DND-41 (cell line): ENCODE measurements around the gene ARL2.
A peak's percentile ranks its signal among the peaks of the same experiment; 100 is the strongest.

Experiments used
- ATAC-seq: fragments of 200-7000 bp; cut with Tn5 transposase; 3 replicates; pipeline ENCODE4 v1.9.1; 2021; ENCODE audit warnings: low read depth; ENCODE audit not compliant: insufficient read depth
- DNase-seq: peaks from one replicate; pipeline ENCODE4 v3.0.0-alpha.2; 2020
- H2AFZ ChIP-seq: 2 replicates; pipeline ENCODE4 v1.6.0; 2012; ENCODE audit warnings: low read depth, low read length
- H3K27ac ChIP-seq: 2 replicates; pipeline ENCODE4 v1.5.1; 2012; ENCODE audit warnings: low read length, inconsistent platforms
- H3K27me3 ChIP-seq: fragments of 200-600 bp; sonication (generic); 2 replicates; pipeline ENCODE4 v1.6.0; 2012; ENCODE audit warnings: low read length, mild to moderate bottlenecking, inconsistent platforms; ENCODE audit not compliant: insufficient read depth, poor library complexity
- H3K36me3 ChIP-seq: 2 replicates; pipeline ENCODE4 v1.5.1; 2012; ENCODE audit warnings: low read length, inconsistent platforms; ENCODE audit not compliant: insufficient read depth
- H3K4me1 ChIP-seq: 2 replicates; pipeline ENCODE4 v1.5.1; 2012; ENCODE audit warnings: mild to moderate bottlenecking, low read length; ENCODE audit not compliant: insufficient read depth
- H3K4me2 ChIP-seq: 2 replicates; pipeline ENCODE4 v1.6.0; 2012; ENCODE audit warnings: mild to moderate bottlenecking, moderate library complexity, low read length, inconsistent platforms; ENCODE audit not compliant: insufficient read depth
- H3K4me3 ChIP-seq, 2 experiments: fragments of 200-600 bp in 1 of 2; shearing (Covaris generic) in 1 of 2; 2 replicates each; pipeline ENCODE4 v1.5.1; 2012 to 2016; ENCODE audit warnings: inconsistent platforms in 2 of 2, low read length in 2 of 2, mild to moderate bottlenecking in 2 of 2, low read depth in 1 of 2, moderate library complexity in 1 of 2
- H3K79me2 ChIP-seq: 2 replicates; pipeline ENCODE4 v1.6.0; 2012; ENCODE audit warnings: low read length, inconsistent platforms; ENCODE audit not compliant: insufficient read depth
- H3K9ac ChIP-seq: 2 replicates; pipeline ENCODE4 v1.6.0; 2012; ENCODE audit warnings: low read depth, mild to moderate bottlenecking, inconsistent platforms, low read length, moderate library complexity
- H3K9me3 ChIP-seq: 2 replicates; pipeline ENCODE4 v1.5.1; 2012; ENCODE audit warnings: low read length, moderate library complexity, mild to moderate bottlenecking, inconsistent platforms; ENCODE audit not compliant: insufficient read depth, severe bottlenecking
- H4K20me1 ChIP-seq: 2 replicates; pipeline ENCODE4 v1.6.0; 2012; ENCODE audit warnings: low read length; ENCODE audit not compliant: insufficient read depth
- CTCF ChIP-seq: IDR thresholded peaks from 2 replicates; pipeline ENCODE4 v1.5.1; 2012; ENCODE audit warnings: borderline replicate concordance, low read length, moderate library complexity, mild to moderate bottlenecking; ENCODE audit not compliant: poor library complexity, severe bottlenecking; ENCODE audit errors: extremely low read depth
- EZH2 ChIP-seq: IDR thresholded peaks from 3 replicates; pipeline ENCODE4 v1.6.1; 2012; ENCODE audit warnings: borderline replicate concordance, low read depth, mild to moderate bottlenecking, moderate library complexity, low read length, inconsistent platforms; ENCODE audit not compliant: severe bottlenecking

The ARL2 gene

GRCh38 chr11:64996710-64997380, 17.1 kb upstream of the ARL2 start, which contains the start of gene BATF2:
Gene BATF2 (minus strand): TSS chr11:64996971. CDS start chr11:64996914, 57 bp downstream.
- no peak for TF ChIP-seq EZH2
- peak; percentile 32 for TF ChIP-seq CTCF
- Histone ChIP-seq H4K20me1 (no peaks in the 10 kb centered on the region), H3K4me3 (no peak within 1 kb of the TSS), H3K27me3 (no peaks in the 10 kb centered on the region), H3K9ac (no peak within 1 kb of the TSS), H3K36me3 (no peaks in the 10 kb centered on the region), H3K27ac (no peak within 1 kb of the TSS), H2AFZ (peak within 1 kb of the TSS; percentile 33; the same call in 1 of the 2 replicates), H3K79me2 (no peaks in the 10 kb centered on the region), H3K4me2 (no peak within 1 kb of the TSS), H3K9me3 (no peaks in the 10 kb centered on the region), H3K4me1 (peaks cover 30% of the 10 kb centered on the region)
- DNase-seq (peak; percentile 27), ATAC-seq (peak; percentile 23; the same call in 1 of the 3 replicates)

DNA sequence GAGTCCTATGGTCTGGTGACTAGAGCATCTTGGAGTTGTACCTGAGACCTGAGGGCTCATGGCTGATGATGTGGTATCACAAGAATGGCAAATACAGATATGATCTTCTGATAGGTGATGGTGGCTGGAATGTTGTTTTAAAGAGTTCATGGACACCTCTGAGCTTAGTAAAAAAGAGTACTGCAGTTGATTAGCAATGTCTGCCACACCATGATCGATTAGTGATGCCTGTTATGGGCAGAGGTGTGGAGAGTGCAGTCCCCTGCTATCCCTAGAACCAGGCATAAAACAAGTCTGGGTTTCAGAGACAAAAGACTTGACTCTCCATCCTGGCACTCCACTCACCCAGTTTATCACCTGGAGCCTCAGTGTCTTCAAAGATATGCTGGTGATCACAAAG, 15.8 kb upstream of the ARL2 start:
- DNase-seq = peak; percentile 37
- Histone ChIP-seq H3K27ac (peak overlapping the region; percentile 69), H3K36me3 (no peaks in the 10 kb centered on the region), H3K79me2 (no peaks in the 10 kb centered on the region), H3K4me3 (no peak overlapping the region), H2AFZ (no peak overlapping the region), H4K20me1 (no peaks in the 10 kb centered on the region), H3K27me3 (no peaks in the 10 kb centered on the region), H3K9me3 (no peaks in the 10 kb centered on the region), H3K4me2 (no peak overlapping the region), H3K9ac (no peak overlapping the region), H3K4me1 (peaks cover 30% of the 10 kb centered on the region)
- ATAC-seq = peak; percentile 43
- no peak for TF ChIP-seq CTCF
- TF ChIP-seq EZH2 = no peak

DNA sequence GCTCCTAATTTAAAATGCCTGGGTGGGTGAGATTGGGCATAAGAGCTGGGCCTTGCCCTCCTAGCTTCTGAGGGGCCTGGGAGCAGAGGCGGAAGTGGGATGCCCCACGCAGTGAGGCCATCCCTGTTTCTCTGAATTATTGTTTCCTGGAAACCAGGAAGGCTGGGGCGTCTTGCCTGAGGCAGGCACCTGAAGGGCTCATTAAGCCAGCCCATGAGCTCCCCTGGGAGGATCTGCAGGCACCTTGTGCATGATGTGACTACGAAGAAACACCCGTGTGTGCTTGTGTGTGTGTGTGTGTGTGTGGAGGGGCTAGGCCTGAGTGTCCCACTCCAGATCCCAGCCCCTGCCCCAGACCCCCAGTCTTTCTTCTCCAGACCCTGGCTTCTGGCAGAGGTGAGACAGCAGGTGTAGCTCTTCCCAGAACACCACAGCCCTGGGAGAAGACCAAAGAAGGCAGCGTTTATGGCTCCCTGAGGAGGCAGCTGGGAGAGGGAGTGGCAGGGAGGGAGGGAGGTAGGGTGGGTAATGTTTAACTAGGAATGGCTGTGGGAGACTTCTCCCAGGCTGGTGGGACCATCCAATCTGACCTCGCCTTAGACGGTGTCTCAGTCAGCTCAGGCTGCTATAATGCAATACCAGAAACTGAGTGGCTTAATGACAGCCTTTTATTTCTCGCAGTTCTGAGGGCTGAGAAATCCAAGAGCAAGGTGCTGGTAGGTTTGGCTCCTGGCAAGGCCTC, 15.1 kb upstream of the ARL2 start:
- Histone ChIP-seq H3K27me3 (no peaks in the 10 kb centered on the region), H3K27ac (peak overlapping the region; percentile 69), H3K4me1 (peaks cover 30% of the 10 kb centered on the region), H3K79me2 (no peaks in the 10 kb centered on the region), H3K36me3 (no peaks in the 10 kb centered on the region), H3K9me3 (no peaks in the 10 kb centered on the region), H3K4me2 (peak overlapping the region; percentile 24; the same call in 1 of the 2 replicates), H2AFZ (peak overlapping the region; percentile 10; the same call in 1 of the 2 replicates), H4K20me1 (no peaks in the 10 kb centered on the region), H3K9ac (peak overlapping the region; percentile 25), H3K4me3 (no peak overlapping the region)
- TF ChIP-seq CTCF (no peak), EZH2 (no peak)
- ATAC-seq = peak; percentile 81
- peak; percentile 80 for DNase-seq
